GM10266 (cell line): ENCODE results near the gene PRRX1.

Experiments
- DNase-seq: peaks from one replicate; pipeline ENCODE4 v3.0.0; 2012; ENCODE audit errors: extremely low spot score
- TF ChIP-seq, protein P1 (sequence below): IDR thresholded peaks from 2 replicates; pipeline ENCODE4 v1.5.1; 2012; ENCODE audit warnings: mild to moderate bottlenecking, low read depth; ENCODE audit not compliant: control insufficient read depth, insufficient read depth; ENCODE audit errors: missing control alignments

PRRX1 gene

DNA sequence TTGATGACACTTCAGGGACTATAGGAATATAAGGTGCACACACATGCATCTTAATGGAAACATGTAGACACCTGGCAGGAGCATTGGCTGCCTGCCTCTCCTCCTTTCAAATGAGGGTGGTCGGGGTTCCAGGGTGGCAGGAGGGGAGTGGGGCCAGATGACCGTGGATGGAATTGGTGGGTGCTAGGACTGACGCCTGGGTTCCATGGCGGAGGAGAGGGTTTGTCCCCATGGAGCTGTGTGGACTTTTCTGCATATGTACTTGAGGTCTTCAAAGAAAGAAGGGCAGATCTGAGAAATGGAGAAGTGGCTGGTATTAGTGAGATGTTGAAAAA is 7.7 kb downstream of the PRRX1 start:
- TF ChIP-seq, protein P1, sequence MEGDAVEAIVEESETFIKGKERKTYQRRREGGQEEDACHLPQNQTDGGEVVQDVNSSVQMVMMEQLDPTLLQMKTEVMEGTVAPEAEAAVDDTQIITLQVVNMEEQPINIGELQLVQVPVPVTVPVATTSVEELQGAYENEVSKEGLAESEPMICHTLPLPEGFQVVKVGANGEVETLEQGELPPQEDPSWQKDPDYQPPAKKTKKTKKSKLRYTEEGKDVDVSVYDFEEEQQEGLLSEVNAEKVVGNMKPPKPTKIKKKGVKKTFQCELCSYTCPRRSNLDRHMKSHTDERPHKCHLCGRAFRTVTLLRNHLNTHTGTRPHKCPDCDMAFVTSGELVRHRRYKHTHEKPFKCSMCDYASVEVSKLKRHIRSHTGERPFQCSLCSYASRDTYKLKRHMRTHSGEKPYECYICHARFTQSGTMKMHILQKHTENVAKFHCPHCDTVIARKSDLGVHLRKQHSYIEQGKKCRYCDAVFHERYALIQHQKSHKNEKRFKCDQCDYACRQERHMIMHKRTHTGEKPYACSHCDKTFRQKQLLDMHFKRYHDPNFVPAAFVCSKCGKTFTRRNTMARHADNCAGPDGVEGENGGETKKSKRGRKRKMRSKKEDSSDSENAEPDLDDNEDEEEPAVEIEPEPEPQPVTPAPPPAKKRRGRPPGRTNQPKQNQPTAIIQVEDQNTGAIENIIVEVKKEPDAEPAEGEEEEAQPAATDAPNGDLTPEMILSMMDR, result no peak
- DNase-seq, result no peak

DNA sequence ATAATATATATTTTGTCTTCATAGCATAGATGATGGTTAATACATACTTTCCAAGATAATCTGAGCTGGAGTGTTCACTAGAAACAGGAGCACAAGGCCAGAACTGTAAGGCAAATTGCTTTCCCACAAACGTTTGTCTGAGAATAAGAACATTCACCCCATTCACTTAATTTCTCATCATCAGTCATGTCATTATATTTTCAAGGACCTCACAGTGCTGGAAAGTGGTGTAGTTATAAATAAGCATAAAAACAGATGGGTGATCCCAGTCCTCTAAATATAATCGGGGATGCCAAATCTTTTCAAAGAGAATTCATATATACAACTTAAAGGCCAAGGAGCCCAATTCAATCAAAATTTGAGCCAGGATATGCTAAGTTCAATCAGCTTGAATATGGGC is 8.4 kb downstream of the PRRX1 start:
- TF ChIP-seq, protein P1, result no peak
- no peak for DNase-seq

GRCh38 chr1:170674239-170674638 is 10.3 kb downstream of the PRRX1 start:
- TF ChIP-seq, protein P1, result no peak
- DNase-seq, result no peak

DNA sequence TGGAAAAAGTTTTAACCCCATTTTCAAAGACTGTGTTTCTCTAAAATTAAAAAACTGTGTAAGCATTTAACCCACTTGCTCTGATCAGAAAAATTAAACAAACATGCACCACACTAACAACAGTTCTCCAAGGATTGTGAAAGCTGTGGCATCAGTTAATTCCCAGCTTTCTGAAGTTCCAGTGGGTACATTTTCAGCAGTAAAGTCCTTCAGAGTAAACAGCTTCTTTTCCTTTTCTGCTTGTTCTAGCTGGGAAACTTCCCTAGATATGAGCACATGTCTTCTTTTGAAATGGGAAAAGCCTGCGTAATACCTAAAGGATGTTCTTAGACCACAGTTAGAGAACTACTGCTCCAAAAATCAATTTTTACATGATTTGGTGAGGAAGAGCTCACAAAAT is 11.1 kb downstream of the PRRX1 start:
- TF ChIP-seq, protein P1, result no peak
- no peak for DNase-seq

- no peak for DNase-seq
- TF ChIP-seq, protein P1, result no peak
Measured at GRCh38 chr1:170675865-170676264, 11.9 kb downstream of the PRRX1 start.

DNA sequence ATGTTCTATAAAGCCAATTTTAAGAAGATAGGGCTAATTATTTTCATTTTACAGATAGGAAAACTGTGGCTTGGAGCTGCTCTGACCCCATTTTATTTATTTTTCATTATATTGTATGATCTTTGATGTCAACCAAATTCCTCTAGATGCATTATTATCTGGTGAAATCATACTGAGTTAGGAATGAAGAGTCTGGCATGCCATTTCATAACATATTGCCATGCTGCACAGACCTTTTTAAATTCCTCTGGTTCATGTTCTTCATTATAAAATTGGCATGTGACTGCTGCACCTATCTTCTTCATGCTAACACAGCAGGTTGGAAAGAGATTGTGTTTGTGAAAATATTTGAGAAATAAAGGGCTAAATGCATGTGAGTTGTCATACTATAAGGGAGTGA is 12.7 kb downstream of the PRRX1 start:
- TF ChIP-seq, protein P1, result no peak
- no peak for DNase-seq

DNA sequence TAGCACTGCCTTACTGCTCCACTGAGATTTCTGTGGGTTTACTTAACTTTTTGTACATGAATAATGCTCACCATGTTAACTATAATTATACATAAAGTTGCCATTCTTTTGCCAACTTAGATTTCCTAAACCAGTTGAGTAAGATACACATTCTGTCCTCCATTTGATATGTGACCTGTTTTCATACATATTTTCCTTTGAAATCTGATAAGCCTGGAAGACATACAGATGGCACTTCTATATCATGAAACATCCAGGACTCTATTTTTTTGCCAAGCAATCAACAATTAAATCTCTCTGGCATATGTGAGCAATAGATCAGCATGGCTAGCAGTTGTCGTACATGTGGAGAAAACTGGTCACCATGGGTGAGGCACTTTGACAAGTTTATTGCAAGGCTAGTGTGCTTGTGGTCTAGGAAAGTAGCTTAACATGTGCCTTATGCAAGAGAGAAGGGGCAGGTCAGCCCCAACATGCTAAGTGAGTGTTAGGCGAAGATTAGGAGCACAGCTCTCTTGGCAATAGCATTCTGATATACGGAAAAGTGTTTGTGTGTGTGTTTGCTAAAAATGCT is 14.2 kb downstream of the PRRX1 start:
- no peak for DNase-seq
- TF ChIP-seq, protein P1, result no peak
